Central memory CD4-positive, alpha-beta T cell (primary cell): ENCODE results near the gene SIL1.
"Not testable (repeated sequence)": the region's sequence is repeated elsewhere in the genome, so short reads cannot be mapped to it uniquely, and the experiment has no call there.

ENCODE experiments used
- DNase-seq: peaks from one replicate; pipeline ENCODE4 v3.0.0; 2022

The SIL1 gene

GRCh38 chr5:139199321-139199720 is 1.2 kb upstream of the SIL1 start:
- DNase-seq, result no peak

- DNase-seq, result no peak
Measured at GRCh38 chr5:139196296-139196956, 1.7 kb downstream of the SIL1 start.

- DNase-seq, result no peak
Measured at GRCh38 chr5:139194486-139194885, 3.7 kb downstream of the SIL1 start.

- no peak for DNase-seq
Measured at GRCh38 chr5:139193928-139194327, 4.2 kb downstream of the SIL1 start.

GRCh38 chr5:139192906-139193305 is 5.3 kb downstream of the SIL1 start:
- not testable (repeated sequence) for DNase-seq

GRCh38 chr5:139191954-139192353 is 6.2 kb downstream of the SIL1 start:
- DNase-seq, result not testable (repeated sequence)

GRCh38 chr5:139190125-139190524 is 8.0 kb downstream of the SIL1 start:
- no peak for DNase-seq

- no peak for DNase-seq
Measured at GRCh38 chr5:139188558-139189270, 9.5 kb downstream of the SIL1 start.

GRCh38 chr5:139186752-139187326 is 11.3 kb downstream of the SIL1 start:
- DNase-seq, result no peak

- DNase-seq, result no peak
Measured at GRCh38 chr5:139186261-139186660, 11.9 kb downstream of the SIL1 start.

GRCh38 chr5:139185589-139185988 is 12.6 kb downstream of the SIL1 start:
- DNase-seq, result no peak

GRCh38 chr5:139183502-139183901 is 14.7 kb downstream of the SIL1 start:
- no peak for DNase-seq

- no peak for DNase-seq
Measured at GRCh38 chr5:139182528-139183296, 15.5 kb downstream of the SIL1 start.

GRCh38 chr5:139181835-139182452 is 16.2 kb downstream of the SIL1 start:
- DNase-seq, result no peak

- DNase-seq, result no peak
Measured at GRCh38 chr5:139181322-139181730, 16.8 kb downstream of the SIL1 start.

- DNase-seq, result no peak
Measured at GRCh38 chr5:139180850-139181249, 17.3 kb downstream of the SIL1 start.

GRCh38 chr5:139179778-139180513 is 18.2 kb downstream of the SIL1 start:
- not testable (repeated sequence) for DNase-seq

- DNase-seq, result no peak
Measured at GRCh38 chr5:139178935-139179334, 19.2 kb downstream of the SIL1 start.

GRCh38 chr5:139178589-139178917 is 19.6 kb downstream of the SIL1 start:
- no peak for DNase-seq

- DNase-seq, result no peak
Measured at GRCh38 chr5:139177809-139178588, 20.2 kb downstream of the SIL1 start.

- not testable (repeated sequence) for DNase-seq
Measured at GRCh38 chr5:139177281-139177680, 20.9 kb downstream of the SIL1 start.
